ENCODE results near the gene RCC1.
A peak's percentile ranks its signal among the peaks of the same experiment; 100 is the strongest.
"Not testable (repeated sequence)": the region's sequence is repeated elsewhere in the genome, so short reads cannot be mapped to it uniquely, and the experiment has no call there.

RCC1 gene

GRCh38 chr1:28505406-28506187, at the start of gene RCC1:
TSS of gene RCC1 (plus strand) at chr1:28506043. CDS start at chr1:28529867, 23,824 bp downstream.
- DNase-seq (ENCODE audit: low spot score), result peak; percentile 97

GRCh38 chr1:28456078-28456477, 49.8 kb upstream of the RCC1 start:
- no peak for DNase-seq (ENCODE audit: low spot score)

GRCh38 chr1:28457678-28458077, 48.2 kb upstream of the RCC1 start:
- DNase-seq (ENCODE audit: low spot score), result no peak

- DNase-seq (ENCODE audit: low spot score), result no peak
Measured at GRCh38 chr1:28458237-28459228, 47.3 kb upstream of the RCC1 start.

- no peak for DNase-seq (ENCODE audit: low spot score)
Measured at GRCh38 chr1:28466226-28466778, 39.5 kb upstream of the RCC1 start.

- DNase-seq (ENCODE audit: low spot score), result no peak
Measured at GRCh38 chr1:28470146-28470545, 35.7 kb upstream of the RCC1 start.

GRCh38 chr1:28479497-28479896, 26.3 kb upstream of the RCC1 start:
- not testable (repeated sequence) for DNase-seq (ENCODE audit: low spot score)

- DNase-seq (ENCODE audit: low spot score), result no peak
Measured at GRCh38 chr1:28480308-28480707, 25.5 kb upstream of the RCC1 start.

GRCh38 chr1:28482138-28482537, 23.7 kb upstream of the RCC1 start:
- DNase-seq (ENCODE audit: low spot score), result no peak

- DNase-seq (ENCODE audit: low spot score), result no peak
Measured at GRCh38 chr1:28482702-28483101, 23.1 kb upstream of the RCC1 start.

GRCh38 chr1:28494737-28495136, 11.1 kb upstream of the RCC1 start:
- no peak for DNase-seq (ENCODE audit: low spot score)

GRCh38 chr1:28499553-28499952, 6.3 kb upstream of the RCC1 start:
- no peak for DNase-seq (ENCODE audit: low spot score)

- no peak for DNase-seq (ENCODE audit: low spot score)
Measured at GRCh38 chr1:28501925-28502324, 3.9 kb upstream of the RCC1 start.

GRCh38 chr1:28503117-28503516, 2.7 kb upstream of the RCC1 start:
- DNase-seq (ENCODE audit: low spot score), result no peak

GRCh38 chr1:28506907-28507246, 1.0 kb downstream of the RCC1 start:
- DNase-seq (ENCODE audit: low spot score), result no peak

- no peak for DNase-seq (ENCODE audit: low spot score)
Measured at GRCh38 chr1:28507247-28507645, 1.4 kb downstream of the RCC1 start.

- DNase-seq (ENCODE audit: low spot score), result no peak
Measured at GRCh38 chr1:28507646-28508434, 2.0 kb downstream of the RCC1 start.

GRCh38 chr1:28508435-28508754, 2.6 kb downstream of the RCC1 start:
- DNase-seq (ENCODE audit: low spot score), result no peak

- peak; percentile 13 for DNase-seq (ENCODE audit: low spot score)
Measured at GRCh38 chr1:28509705-28510272, 3.9 kb downstream of the RCC1 start.

- peak; percentile 12 for DNase-seq (ENCODE audit: low spot score)
Measured at GRCh38 chr1:28510273-28510969, 4.6 kb downstream of the RCC1 start.

- DNase-seq (ENCODE audit: low spot score), result no peak
Measured at GRCh38 chr1:28510970-28511440, 5.2 kb downstream of the RCC1 start.
